Measurements from ENCODE around the gene STAC2.

STAC2 gene

DNA sequence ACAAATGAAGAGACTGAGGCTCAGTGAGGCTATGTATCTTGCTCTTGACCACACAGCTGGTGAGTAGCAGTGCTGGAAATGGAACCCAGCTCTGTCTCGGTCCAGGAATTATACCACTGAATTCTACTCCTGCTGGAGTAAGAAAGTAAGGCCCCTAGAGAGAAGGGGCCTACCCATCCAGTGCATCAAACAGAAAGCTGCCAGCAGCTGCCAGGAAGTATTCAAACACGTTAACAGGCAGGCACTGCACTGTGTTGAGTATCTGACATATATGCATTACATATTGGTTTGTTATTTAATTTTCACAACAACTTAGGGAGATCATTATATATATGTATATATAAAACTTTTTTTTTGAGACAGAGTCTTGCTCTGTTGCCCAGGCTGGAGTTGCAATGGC, 63.8 kb downstream of the STAC2 start:
- Histone ChIP-seq H3K4me1 (ENCODE audit: control insufficient read depth, insufficient read depth, low read length) (peaks cover 19% of the 10 kb centered on the region), H3K9ac (ENCODE audit: low read length) (no peak overlapping the region), H3K36me3 (ENCODE audit: control insufficient read depth, insufficient read depth, low read length) (no peaks in the 10 kb centered on the region), H3K4me3 (ENCODE audit: low read length) (no peak overlapping the region), H3K27me3 (ENCODE audit: control insufficient read depth, insufficient read depth, low read length) (peaks cover 23% of the 10 kb centered on the region), H3K9me3 (ENCODE audit: control insufficient read depth, low read length) (no peaks in the 10 kb centered on the region)

Measured in mucosa of stomach (tissue), 1 donor.